GM21529 (cell line): ENCODE data around the gene APOO.

ENCODE experiments used
- ATAC-seq: cut with Tn5 transposase; IDR thresholded peaks from one replicate; pipeline ENCODE4 v1.9.1; 2021; ENCODE audit not compliant: unreplicated experiment

Gene APOO

GRCh38 chrX:23907498-23908218, at the start of gene APOO, which contains the start of gene CXorf58:
APOO (minus strand) TSS chrX:23907938; CDS start chrX:23907702, 236 bp downstream.
CXorf58 (plus strand) TSS chrX:23908006; CDS start chrX:23910303, 2,297 bp downstream.
- ATAC-seq = peak; percentile 85

DNA sequence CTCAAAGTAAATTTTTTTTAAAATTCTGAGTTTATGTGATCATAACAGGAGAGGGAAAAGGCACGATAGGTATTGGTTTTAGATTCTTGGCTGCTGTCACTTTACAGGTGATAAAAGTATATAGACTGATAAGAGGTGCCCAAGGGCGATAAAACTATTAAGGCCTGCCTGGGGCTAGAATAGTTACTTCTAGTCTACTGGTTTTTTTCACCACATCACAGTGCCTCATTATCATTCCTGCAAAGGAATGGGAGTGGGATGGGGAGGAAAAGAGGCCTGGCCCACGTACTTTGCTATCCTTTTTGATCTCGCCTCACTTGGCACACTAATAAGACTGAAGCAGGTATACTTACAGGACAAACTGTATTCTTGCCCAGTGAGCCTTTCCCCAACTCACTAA, 46.7 kb upstream of the APOO start:
- ATAC-seq = no peak

GRCh38 chrX:23953908-23954269, 46.2 kb upstream of the APOO start:
- no peak for ATAC-seq

DNA sequence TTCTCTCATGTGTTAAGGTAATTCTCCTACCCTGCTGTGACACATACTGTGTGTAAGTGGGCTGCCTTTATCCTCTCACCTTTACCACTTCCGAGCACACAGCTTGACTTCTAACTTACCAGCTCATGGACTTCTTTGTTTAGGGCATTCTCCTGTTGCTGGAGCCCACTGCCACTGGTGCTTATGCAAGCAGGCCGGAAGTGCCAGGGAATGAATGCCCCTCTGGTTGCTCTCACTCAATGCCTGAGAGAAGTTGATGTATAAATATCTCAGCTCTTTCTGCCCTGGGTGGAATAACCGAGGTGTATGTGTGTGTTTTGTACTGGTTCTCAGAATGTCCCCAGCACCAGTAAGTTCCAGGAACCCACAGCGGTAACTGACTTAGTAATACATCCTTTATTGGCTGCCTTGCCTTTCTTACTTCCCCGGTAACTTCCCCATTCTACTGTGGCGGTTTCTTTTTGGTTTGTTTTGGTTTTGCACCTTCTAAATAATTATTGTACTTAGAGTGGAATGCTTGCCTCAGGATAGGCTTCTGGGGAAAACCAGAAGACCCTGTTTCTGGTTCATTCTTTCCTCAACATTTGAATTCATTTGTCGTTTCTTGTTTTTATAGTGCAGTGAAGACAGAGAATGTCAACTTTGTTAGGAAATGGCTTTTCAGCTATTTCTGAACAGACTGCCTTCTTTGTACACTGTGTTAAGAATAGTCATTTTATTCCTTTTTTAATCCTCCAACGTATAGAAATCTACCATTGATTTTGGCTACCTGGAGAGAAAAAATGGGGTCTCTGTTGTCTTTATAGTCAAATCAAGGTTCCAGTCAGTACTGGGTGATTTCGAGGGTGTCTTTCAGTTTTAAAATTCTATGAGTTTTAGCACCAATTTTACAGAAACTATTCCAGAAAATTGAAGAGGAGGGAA, 45.5 kb upstream of the APOO start:
- peak; percentile 99 for ATAC-seq

GRCh38 chrX:23952391-23952790, 44.7 kb upstream of the APOO start:
- no peak for ATAC-seq

DNA sequence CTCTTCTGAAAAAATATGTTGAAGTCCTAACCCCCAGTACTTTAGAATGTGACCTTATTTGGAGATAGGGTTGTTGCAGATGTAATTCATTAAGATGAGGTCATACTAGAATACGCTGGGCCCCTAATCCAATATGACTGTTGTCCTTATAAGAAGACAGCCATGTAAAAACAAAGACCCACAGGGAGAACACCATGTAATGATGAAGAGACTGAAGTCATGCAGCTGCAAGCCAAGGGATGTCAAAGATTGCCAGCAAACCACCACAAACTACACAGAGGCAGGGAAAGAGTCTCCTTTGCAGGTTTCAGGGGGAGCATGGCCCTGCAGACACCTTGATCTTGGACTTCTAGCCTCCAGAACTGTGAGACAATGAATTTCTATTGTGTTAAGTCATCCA, 37.5 kb upstream of the APOO start:
- no peak for ATAC-seq

DNA sequence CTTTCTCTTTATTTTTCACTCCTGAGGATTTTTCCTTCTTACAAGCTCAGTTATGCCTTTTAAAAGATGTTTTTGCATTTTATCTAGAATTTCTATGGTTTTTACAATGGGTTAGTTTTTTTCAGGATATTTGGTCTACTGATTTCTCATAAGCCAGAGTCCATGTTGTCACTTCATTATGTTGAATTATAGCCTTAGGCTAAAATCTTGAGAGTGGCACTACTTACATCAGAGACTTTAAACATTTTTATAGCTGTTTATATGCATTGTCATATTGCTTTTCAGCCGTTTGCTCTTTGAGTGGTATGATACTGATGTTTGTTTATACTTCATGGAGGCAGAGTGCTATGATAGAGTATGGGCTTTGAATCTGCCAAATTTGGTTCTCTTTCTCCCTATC, 36.5 kb upstream of the APOO start:
- no peak for ATAC-seq

- ATAC-seq = no peak
Measured at GRCh38 chrX:23939203-23939602, 31.5 kb upstream of the APOO start.

DNA sequence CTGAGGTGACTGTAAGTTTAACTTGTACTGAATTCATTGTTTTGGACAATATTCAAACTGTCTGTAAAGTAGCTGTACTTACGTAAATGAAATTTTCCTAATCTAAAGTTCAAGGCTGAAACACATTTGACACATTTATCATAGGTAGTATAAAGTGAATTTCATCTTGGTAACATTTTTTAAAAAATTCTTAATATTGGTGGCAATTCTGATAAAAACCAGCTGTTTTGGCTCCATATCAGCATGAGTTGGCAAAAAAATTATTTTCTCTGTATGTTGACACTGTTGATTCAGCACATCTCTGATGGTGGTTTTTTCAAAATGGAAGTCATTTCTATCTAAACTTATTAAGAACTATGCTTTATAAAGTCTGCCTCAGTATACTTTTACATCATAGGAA, 31.0 kb upstream of the APOO start:
- ATAC-seq = no peak

DNA sequence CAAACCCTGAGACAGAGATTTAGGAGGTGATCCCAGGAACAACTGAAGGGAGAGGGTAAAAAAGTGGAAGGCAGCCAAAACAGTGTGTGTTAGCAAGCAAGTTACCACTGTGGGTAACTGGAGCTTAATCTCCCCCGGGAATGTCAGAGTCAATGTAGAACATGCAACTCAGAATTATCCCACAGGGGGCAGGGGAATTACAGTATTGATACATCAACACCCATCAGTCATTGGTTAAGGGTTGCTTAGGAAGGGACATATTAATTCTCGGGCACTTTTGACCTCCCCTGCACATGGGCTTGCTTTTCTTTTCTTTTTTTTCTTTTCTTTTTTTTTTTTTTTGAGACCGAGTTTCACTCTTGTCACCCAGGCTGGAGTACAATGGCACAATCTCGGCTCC, 29.4 kb upstream of the APOO start:
- no peak for ATAC-seq

DNA sequence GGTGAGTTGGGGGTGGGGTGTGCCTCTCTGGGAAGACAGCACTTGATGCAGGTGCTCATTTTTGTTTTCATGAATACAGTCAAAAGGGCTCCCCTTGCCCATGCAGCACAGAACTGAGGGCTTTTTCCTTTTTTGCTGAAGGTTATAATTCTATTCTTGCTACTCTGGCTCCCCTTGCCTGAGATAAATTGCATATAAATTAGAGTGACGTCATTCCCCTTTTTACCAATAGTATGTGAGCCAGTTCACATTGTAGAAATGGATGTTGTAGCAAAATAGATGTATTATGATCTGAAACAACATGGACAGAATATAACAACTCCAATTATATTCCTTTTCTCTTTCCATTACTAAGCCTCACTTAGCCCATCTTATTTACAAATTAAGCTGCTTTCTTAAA, 28.4 kb upstream of the APOO start:
- ATAC-seq = no peak

DNA sequence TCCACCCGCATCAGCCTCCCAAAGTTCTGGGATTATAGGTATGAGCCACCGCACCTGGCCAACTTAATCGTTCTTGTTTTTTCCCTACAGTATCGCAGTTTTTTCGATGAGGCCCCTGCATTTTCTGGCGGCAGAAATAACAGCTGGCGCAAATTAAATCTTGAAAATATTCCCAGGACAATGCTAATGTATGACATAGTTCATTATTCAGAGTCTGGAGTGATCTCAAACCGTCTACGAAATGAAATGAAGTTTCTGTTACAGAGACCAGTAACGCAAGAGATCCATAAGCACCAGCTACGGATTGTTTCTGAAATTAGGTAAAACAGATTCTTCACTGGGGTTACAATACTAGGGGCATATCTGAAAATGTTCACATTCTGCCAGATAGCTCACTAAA, 27.4 kb upstream of the APOO start:
- ATAC-seq = no peak

- ATAC-seq = no peak
Measured at GRCh38 chrX:23932046-23932445, 24.3 kb upstream of the APOO start.

GRCh38 chrX:23930894-23931604, 23.3 kb upstream of the APOO start:
- ATAC-seq = no peak

- ATAC-seq = no peak
Measured at GRCh38 chrX:23926015-23926414, 18.3 kb upstream of the APOO start.

DNA sequence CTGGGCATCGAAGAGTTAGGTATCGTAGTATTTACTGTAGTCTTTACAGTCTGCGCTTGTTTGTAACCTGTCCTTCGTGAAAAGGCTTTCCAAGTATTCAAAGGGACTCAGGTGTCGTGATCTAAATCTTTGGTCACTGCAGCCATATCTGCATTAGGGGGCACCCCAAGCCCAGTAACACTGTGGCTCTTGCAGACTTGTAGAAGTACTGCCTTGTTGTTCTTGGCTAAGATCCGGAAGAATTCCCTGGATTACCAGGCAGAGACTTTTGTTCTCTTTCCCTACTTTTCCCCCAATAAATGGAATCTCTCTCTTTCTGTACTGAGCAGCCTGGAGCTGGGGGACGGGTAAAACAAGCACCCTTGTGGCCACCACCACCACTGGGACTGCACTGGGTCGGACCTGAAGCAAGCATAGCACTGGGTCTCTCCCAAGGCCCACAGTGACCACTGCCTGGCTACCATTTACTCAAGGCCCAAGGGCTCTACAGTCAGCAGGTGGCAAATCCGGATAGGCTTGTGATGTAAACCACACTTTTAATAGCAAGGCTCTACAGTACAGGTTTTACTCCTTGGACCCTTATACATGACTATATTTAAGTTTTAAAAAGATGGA, 12.1 kb upstream of the APOO start:
- no peak for ATAC-seq

- ATAC-seq = no peak
Measured at GRCh38 chrX:23919148-23919547, 11.4 kb upstream of the APOO start.

DNA sequence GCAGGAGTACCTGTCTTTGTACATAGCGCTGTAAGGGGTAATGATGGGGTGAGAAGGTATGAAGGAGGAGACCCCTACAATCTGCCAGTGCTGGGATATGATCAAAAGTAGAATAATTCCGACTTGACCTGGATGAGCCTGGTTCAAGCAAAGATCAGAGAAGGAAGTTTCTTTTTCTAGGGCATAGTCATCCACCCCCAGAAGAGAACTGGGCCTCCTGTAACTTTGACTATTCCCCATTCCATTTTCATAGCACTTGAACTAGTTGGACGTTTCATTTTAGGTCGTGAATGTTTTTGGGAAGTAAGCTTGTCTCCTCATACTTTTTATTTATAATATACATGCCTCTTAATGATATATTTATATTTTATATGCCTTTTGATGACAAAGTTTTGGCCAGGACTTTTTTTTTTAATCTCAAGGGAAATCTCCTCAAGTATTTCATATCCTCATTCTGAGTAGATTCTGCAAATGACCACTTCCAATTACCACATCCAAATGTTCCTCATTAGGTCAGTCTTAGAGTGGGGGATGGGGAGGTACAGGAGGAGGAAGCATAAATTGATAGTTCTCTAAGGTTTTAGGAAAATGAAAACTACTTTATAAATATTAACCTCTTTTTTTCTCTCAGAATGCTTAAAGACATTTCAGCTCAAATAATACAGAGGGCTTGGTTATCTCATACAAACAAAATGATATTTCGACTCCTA, 3.5 kb upstream of the APOO start:
- no peak for ATAC-seq

DNA sequence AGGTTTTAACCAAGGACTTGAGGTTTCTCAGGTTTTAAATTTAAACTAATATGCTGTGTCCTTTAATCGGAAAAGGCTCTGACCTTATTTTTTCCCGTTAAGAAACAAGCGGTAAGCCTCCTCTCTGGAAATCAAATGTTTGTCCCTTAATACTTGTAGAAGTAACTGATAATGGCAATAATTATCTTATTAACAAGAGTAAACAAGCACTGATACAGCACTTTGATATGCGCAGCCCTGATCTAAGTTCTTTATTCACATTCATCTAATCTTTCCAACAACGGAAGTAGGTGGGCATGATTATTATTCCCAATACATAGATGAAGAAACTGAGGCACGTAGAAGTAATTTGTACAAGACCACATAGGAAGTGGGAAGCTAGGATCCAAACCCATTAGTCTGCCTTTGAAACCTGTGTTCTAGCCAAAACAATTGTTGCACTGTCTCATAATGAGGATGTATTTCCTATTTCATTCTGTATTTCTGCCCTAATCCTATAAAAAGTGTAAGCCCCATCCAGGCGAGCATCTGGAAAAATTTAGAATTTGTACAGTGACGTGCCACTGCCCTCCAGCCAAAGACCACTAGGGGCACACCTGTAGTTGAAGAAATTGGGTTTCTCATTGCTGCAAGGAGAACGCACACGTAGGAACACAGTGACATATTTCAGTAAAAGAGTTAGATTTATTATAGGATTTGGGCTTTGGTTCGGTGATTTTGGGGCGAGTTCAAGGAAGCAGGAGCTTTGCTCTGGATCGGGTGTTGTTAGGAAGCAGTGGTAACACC, 674 bp upstream of the APOO start:
- ATAC-seq = no peak

DNA sequence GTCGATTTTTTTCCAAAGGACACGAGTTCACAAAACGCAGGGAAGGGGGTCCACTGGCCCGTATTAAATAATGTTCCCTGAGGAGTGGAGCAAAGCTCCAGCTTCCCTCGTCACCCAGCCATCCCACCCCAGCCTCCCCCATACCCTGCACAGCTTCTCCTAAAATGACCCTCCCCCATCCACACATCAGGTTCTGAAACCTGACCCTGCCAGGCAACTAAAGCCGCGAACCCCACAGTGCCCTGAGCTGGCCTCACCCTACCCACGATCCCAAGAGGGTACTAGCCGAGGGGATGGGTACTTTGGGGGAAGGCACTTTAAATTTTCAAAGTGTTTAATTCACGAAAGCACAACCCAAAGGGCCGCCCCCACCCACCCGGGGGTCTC, 634 bp downstream of the APOO start:
- ATAC-seq = no peak
